Liver (tissue), 9 donors: ENCODE measurements around the gene ERC2. TPM values are rescaled to one million over a fixed set of nuclear protein-coding genes. Genes with fewer than 3 reads are reported as not detected.

Source experiments
- DNase-seq: peaks from one replicate; pipeline ENCODE4 v3.0.0-alpha.2; 2017; ENCODE audit warnings: low spot score
- H3K27ac ChIP-seq, 2 donors: one replicate each; pipeline ENCODE4 v1.7.0; 2013; ENCODE audit warnings: inconsistent platforms in 2 of 2, low read length in 2 of 2, control low read depth in 1 of 2, low read depth in 1 of 2, mild to moderate bottlenecking in 1 of 2
- H3K27me3 ChIP-seq, 4 donors: one replicate each; pipeline versions ENCODE4 v1.6.1 to v1.7.0; 2013; ENCODE audit warnings: low read length in 3 of 4, inconsistent platforms in 1 of 4, mild to moderate bottlenecking in 1 of 4, moderate library complexity in 1 of 4; ENCODE audit not compliant: control insufficient read depth in 4 of 4, insufficient read depth in 4 of 4
- H3K36me3 ChIP-seq, 4 donors: one replicate each; pipeline versions ENCODE4 v1.6.1 to v1.7.0; 2013; ENCODE audit warnings: low read length in 3 of 4, mild to moderate bottlenecking in 3 of 4, low read depth in 1 of 4, moderate library complexity in 1 of 4; ENCODE audit not compliant: control insufficient read depth in 4 of 4, insufficient read depth in 3 of 4
- H3K4me1 ChIP-seq, 4 donors: one replicate each; pipeline versions ENCODE4 v1.6.1 to v1.7.0; 2013; ENCODE audit warnings: low read length in 3 of 4, mild to moderate bottlenecking in 3 of 4, moderate library complexity in 1 of 4; ENCODE audit not compliant: control insufficient read depth in 4 of 4, insufficient read depth in 4 of 4
- H3K4me3 ChIP-seq, 3 donors: one replicate each; pipeline versions ENCODE4 v1.6.1 to v1.7.0; 2013; ENCODE audit warnings: low read length in 3 of 3, control low read depth in 1 of 3, low read depth in 1 of 3, mild to moderate bottlenecking in 1 of 3
- H3K9ac ChIP-seq, 2 donors: one replicate each; pipeline ENCODE4 v1.7.0; 2013; ENCODE audit warnings: low read length in 2 of 2, mild to moderate bottlenecking in 2 of 2, moderate library complexity in 2 of 2, control low read depth in 1 of 2, low read depth in 1 of 2
- H3K9me3 ChIP-seq, 4 donors: one replicate each; pipeline versions ENCODE4 v1.6.1 to v1.7.0; 2013; ENCODE audit warnings: low read length in 3 of 4; ENCODE audit not compliant: control insufficient read depth in 4 of 4
- EGR1 ChIP-seq, 2 donors: IDR thresholded peaks; 2 replicates each; pipeline ENCODE4 v1.6.1; 2016 to 2018; ENCODE audit warnings: antibody characterized with exemption in 2 of 2, low read depth in 2 of 2
- FOXA1 ChIP-seq: IDR thresholded peaks from 2 replicates; pipeline ENCODE4 v1.6.1; 2016; ENCODE audit warnings: antibody characterized with exemption
- FOXA2 ChIP-seq: IDR thresholded peaks from 2 replicates; pipeline ENCODE4 v1.6.1; 2016; ENCODE audit warnings: antibody characterized with exemption
- GABPA ChIP-seq, 2 donors: IDR thresholded peaks in 1 of 2; conservative IDR thresholded peaks in 1 of 2; 2 replicates each; pipeline ENCODE4 v1.6.1; 2016; ENCODE audit warnings: antibody characterized with exemption in 2 of 2, mild to moderate bottlenecking in 1 of 2, moderate library complexity in 1 of 2
- HNF4A ChIP-seq, 2 donors: conservative IDR thresholded peaks; 2 replicates each; pipeline ENCODE4 v1.6.1; 2016; ENCODE audit warnings: antibody characterized with exemption in 2 of 2, mild to moderate bottlenecking in 2 of 2
- HNF4G ChIP-seq: IDR thresholded peaks from 2 replicates; pipeline ENCODE4 v1.6.1; 2016; ENCODE audit warnings: antibody characterized with exemption
- JUND ChIP-seq, 2 donors: IDR thresholded peaks; 2 replicates each; pipeline ENCODE4 v1.6.1; 2016; ENCODE audit warnings: antibody characterized with exemption in 2 of 2
- NR2F2 ChIP-seq: IDR thresholded peaks from 2 replicates; pipeline ENCODE4 v1.6.1; 2016; ENCODE audit warnings: antibody characterized with exemption
- RAD21 ChIP-seq, 2 donors: IDR thresholded peaks; 2 replicates each; pipeline ENCODE4 v1.6.1; 2016; ENCODE audit warnings: antibody characterized with exemption in 2 of 2, mild to moderate bottlenecking in 2 of 2
- RXRA ChIP-seq, 2 donors: IDR thresholded peaks; 2 replicates each; pipeline ENCODE4 v1.6.1; 2017 to 2018; ENCODE audit warnings: antibody characterized with exemption in 2 of 2, mild to moderate bottlenecking in 1 of 2
- SP1 ChIP-seq: IDR thresholded peaks from 2 replicates; pipeline ENCODE4 v1.6.1; 2018; ENCODE audit warnings: antibody characterized with exemption, mild to moderate bottlenecking
- TAF1 ChIP-seq: conservative IDR thresholded peaks from 2 replicates; pipeline ENCODE4 v1.6.1; 2016; ENCODE audit warnings: antibody characterized with exemption, mild to moderate bottlenecking
- YY1 ChIP-seq: IDR thresholded peaks from 2 replicates; pipeline ENCODE4 v1.6.1; 2016; ENCODE audit warnings: antibody characterized with exemption, mild to moderate bottlenecking
- whole genome bisulfite sequencing: extraction: QIAGEN DNeasy Blood & Tissue Kit; methylation state at CpG from one replicate; pipeline ENCODE4 v1.1.7; 2013; 5-methylcytosine and 5-hydroxymethylcytosine counted together
- polyA plus RNA-seq, 2 donors: library from polyadenylated mRNA; stranded (reverse) in 1 of 2; unstranded in 1 of 2; fragments of 200-250 nt in 1 of 2; fragments of >200 nt in 1 of 2; fragmentation: Nextera tagmentation in 1 of 2; extraction: Ambion mirVana in 1 of 2; gene quantifications; one replicate each; pipeline versions ENCODE4 v1.2.1 to v1.2.3, GENCODE V29; 2013 to 2015
- total RNA-seq, 2 donors: library from RNA; depleted of rRNA; stranded (reverse); fragments of >200 nt; gene quantifications; one replicate each; pipeline ENCODE4 v1.2.3, GENCODE V29; 2014
- TF ChIP-seq, protein P1 (sequence below): IDR thresholded peaks from 2 replicates; pipeline ENCODE4 v1.6.1; 2016; ENCODE audit warnings: antibody characterized with exemption, mild to moderate bottlenecking
- TF ChIP-seq, protein P2 (sequence below): IDR thresholded peaks from 2 replicates; pipeline ENCODE4 v1.6.1; 2016; ENCODE audit warnings: antibody characterized with exemption
- TF ChIP-seq, protein P3 (sequence below): fragments of 150-350 bp; IDR thresholded peaks from 2 replicates; pipeline ENCODE4 v1.5.1; 2017; ENCODE audit warnings: improper control_type of control experiment, low read depth, low read length; ENCODE audit not compliant: missing input control
- TF ChIP-seq, protein P4 (sequence below): IDR thresholded peaks from 2 replicates; pipeline ENCODE4 v1.6.1; 2016; ENCODE audit warnings: antibody characterized with exemption
- TF ChIP-seq, protein P5 (sequence below): IDR thresholded peaks from 2 replicates; pipeline ENCODE4 v1.6.1; 2016; ENCODE audit warnings: antibody characterized with exemption
- donor health status: healthy.
- donor health status: healthy.
- donor health status: healthy.
- donor health status: healthy.
- donor health status: healthy.

ERC2 gene
- total and polyA plus RNA-seq, 4 donors = 0.14 to 0.25 TPM; not detected in 2

DNA sequence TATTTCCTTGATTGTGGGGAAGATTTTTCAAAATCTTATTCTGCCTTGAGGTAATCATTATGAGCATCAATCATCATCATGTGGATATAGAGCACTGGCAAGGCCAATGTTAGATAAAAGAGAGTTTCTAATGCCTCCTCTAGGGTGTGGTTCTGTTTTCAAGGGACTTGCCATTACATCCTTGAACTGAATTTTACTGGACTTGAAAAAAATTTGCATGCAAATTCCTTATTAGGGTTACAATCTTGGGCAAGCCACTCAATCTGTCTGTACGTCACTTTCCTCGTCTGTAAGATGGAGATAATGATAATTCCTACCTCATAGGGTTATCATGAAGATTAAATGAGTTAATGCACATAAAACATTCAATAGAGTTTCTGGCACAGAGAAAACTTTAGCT, 825.0 kb downstream of the ERC2 start:
- no peaks in the 10 kb centered on the region for H3K36me3 ChIP-seq
- no peaks in the 10 kb centered on the region for H3K9me3 ChIP-seq
- TF ChIP-seq, protein P1, sequence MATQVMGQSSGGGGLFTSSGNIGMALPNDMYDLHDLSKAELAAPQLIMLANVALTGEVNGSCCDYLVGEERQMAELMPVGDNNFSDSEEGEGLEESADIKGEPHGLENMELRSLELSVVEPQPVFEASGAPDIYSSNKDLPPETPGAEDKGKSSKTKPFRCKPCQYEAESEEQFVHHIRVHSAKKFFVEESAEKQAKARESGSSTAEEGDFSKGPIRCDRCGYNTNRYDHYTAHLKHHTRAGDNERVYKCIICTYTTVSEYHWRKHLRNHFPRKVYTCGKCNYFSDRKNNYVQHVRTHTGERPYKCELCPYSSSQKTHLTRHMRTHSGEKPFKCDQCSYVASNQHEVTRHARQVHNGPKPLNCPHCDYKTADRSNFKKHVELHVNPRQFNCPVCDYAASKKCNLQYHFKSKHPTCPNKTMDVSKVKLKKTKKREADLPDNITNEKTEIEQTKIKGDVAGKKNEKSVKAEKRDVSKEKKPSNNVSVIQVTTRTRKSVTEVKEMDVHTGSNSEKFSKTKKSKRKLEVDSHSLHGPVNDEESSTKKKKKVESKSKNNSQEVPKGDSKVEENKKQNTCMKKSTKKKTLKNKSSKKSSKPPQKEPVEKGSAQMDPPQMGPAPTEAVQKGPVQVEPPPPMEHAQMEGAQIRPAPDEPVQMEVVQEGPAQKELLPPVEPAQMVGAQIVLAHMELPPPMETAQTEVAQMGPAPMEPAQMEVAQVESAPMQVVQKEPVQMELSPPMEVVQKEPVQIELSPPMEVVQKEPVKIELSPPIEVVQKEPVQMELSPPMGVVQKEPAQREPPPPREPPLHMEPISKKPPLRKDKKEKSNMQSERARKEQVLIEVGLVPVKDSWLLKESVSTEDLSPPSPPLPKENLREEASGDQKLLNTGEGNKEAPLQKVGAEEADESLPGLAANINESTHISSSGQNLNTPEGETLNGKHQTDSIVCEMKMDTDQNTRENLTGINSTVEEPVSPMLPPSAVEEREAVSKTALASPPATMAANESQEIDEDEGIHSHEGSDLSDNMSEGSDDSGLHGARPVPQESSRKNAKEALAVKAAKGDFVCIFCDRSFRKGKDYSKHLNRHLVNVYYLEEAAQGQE = no peak
- no peak for TF ChIP-seq FOXA1
- TF ChIP-seq HNF4G = no peak
- TF ChIP-seq, protein P2, sequence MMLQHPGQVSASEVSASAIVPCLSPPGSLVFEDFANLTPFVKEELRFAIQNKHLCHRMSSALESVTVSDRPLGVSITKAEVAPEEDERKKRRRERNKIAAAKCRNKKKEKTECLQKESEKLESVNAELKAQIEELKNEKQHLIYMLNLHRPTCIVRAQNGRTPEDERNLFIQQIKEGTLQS = no peak
- TF ChIP-seq RAD21 (IDR thresholded peaks at IDR 0.05) = no peak
- TF ChIP-seq, protein P3, sequence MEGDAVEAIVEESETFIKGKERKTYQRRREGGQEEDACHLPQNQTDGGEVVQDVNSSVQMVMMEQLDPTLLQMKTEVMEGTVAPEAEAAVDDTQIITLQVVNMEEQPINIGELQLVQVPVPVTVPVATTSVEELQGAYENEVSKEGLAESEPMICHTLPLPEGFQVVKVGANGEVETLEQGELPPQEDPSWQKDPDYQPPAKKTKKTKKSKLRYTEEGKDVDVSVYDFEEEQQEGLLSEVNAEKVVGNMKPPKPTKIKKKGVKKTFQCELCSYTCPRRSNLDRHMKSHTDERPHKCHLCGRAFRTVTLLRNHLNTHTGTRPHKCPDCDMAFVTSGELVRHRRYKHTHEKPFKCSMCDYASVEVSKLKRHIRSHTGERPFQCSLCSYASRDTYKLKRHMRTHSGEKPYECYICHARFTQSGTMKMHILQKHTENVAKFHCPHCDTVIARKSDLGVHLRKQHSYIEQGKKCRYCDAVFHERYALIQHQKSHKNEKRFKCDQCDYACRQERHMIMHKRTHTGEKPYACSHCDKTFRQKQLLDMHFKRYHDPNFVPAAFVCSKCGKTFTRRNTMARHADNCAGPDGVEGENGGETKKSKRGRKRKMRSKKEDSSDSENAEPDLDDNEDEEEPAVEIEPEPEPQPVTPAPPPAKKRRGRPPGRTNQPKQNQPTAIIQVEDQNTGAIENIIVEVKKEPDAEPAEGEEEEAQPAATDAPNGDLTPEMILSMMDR = no peak
- no peak for TF ChIP-seq NR2F2
- TF ChIP-seq, protein P4, sequence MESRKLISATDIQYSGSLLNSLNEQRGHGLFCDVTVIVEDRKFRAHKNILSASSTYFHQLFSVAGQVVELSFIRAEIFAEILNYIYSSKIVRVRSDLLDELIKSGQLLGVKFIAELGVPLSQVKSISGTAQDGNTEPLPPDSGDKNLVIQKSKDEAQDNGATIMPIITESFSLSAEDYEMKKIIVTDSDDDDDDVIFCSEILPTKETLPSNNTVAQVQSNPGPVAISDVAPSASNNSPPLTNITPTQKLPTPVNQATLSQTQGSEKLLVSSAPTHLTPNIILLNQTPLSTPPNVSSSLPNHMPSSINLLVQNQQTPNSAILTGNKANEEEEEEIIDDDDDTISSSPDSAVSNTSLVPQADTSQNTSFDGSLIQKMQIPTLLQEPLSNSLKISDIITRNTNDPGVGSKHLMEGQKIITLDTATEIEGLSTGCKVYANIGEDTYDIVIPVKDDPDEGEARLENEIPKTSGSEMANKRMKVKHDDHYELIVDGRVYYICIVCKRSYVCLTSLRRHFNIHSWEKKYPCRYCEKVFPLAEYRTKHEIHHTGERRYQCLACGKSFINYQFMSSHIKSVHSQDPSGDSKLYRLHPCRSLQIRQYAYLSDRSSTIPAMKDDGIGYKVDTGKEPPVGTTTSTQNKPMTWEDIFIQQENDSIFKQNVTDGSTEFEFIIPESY = no peak
- TF ChIP-seq TAF1 = no peak
- TF ChIP-seq, protein P5, sequence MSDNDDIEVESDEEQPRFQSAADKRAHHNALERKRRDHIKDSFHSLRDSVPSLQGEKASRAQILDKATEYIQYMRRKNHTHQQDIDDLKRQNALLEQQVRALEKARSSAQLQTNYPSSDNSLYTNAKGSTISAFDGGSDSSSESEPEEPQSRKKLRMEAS = no peak
- no peak for TF ChIP-seq YY1
- no peak for TF ChIP-seq JUND (IDR thresholded peaks at IDR 0.05)
- no peak for TF ChIP-seq RXRA (IDR thresholded peaks at IDR 0.05)
- TF ChIP-seq SP1 = no peak
- TF ChIP-seq HNF4A (conservative IDR thresholded peaks at IDR 0.05) = no peak
- no peak for TF ChIP-seq EGR1 (IDR thresholded peaks at IDR 0.05; ENCODE audit: low read depth in 2 of 2)
- TF ChIP-seq GABPA (IDR thresholded peaks at IDR 0.05 in 1 of 2, conservative IDR thresholded peaks at IDR 0.05 in 1 of 2) = no peak
- TF ChIP-seq FOXA2 = no peak
- 86% methylated on average over 2 of the region's 2 CpGs for WGBS
- peaks cover 0 to under 1% (median 0%) of the 10 kb centered on the region in 4 donors for H3K27me3 ChIP-seq
- no peak overlapping the region for H3K4me3 ChIP-seq
- H3K4me1 ChIP-seq = no peaks in the 10 kb centered on the region
- H3K27ac ChIP-seq = no peak overlapping the region
- DNase-seq = no peak
- no peak overlapping the region for H3K9ac ChIP-seq
